DND-41 (cell line): ENCODE results near the gene SNCA.

ENCODE experiments used
- ATAC-seq: fragments of 200-7000 bp; cut with Tn5 transposase; 3 replicates; pipeline ENCODE4 v1.9.1; 2021; ENCODE audit warnings: low read depth; ENCODE audit not compliant: insufficient read depth
- DNase-seq: peaks from one replicate; pipeline ENCODE4 v3.0.0-alpha.2; 2020
- H2AFZ ChIP-seq: 2 replicates; pipeline ENCODE4 v1.6.0; 2012; ENCODE audit warnings: low read depth, low read length
- H3K27ac ChIP-seq: 2 replicates; pipeline ENCODE4 v1.5.1; 2012; ENCODE audit warnings: low read length, inconsistent platforms
- H3K27me3 ChIP-seq: fragments of 200-600 bp; sonication (generic); 2 replicates; pipeline ENCODE4 v1.6.0; 2012; ENCODE audit warnings: low read length, mild to moderate bottlenecking, inconsistent platforms; ENCODE audit not compliant: insufficient read depth, poor library complexity
- H3K36me3 ChIP-seq: 2 replicates; pipeline ENCODE4 v1.5.1; 2012; ENCODE audit warnings: low read length, inconsistent platforms; ENCODE audit not compliant: insufficient read depth
- H3K4me1 ChIP-seq: 2 replicates; pipeline ENCODE4 v1.5.1; 2012; ENCODE audit warnings: mild to moderate bottlenecking, low read length; ENCODE audit not compliant: insufficient read depth
- H3K4me2 ChIP-seq: 2 replicates; pipeline ENCODE4 v1.6.0; 2012; ENCODE audit warnings: mild to moderate bottlenecking, moderate library complexity, low read length, inconsistent platforms; ENCODE audit not compliant: insufficient read depth
- H3K4me3 ChIP-seq, 2 experiments: fragments of 200-600 bp in 1 of 2; shearing (Covaris generic) in 1 of 2; 2 replicates each; pipeline ENCODE4 v1.5.1; 2012 to 2016; ENCODE audit warnings: inconsistent platforms in 2 of 2, low read length in 2 of 2, mild to moderate bottlenecking in 2 of 2, low read depth in 1 of 2, moderate library complexity in 1 of 2
- H3K79me2 ChIP-seq: 2 replicates; pipeline ENCODE4 v1.6.0; 2012; ENCODE audit warnings: low read length, inconsistent platforms; ENCODE audit not compliant: insufficient read depth
- H3K9ac ChIP-seq: 2 replicates; pipeline ENCODE4 v1.6.0; 2012; ENCODE audit warnings: low read depth, mild to moderate bottlenecking, inconsistent platforms, low read length, moderate library complexity
- H3K9me3 ChIP-seq: 2 replicates; pipeline ENCODE4 v1.5.1; 2012; ENCODE audit warnings: low read length, moderate library complexity, mild to moderate bottlenecking, inconsistent platforms; ENCODE audit not compliant: insufficient read depth, severe bottlenecking
- H4K20me1 ChIP-seq: 2 replicates; pipeline ENCODE4 v1.6.0; 2012; ENCODE audit warnings: low read length; ENCODE audit not compliant: insufficient read depth
- EZH2 ChIP-seq: IDR thresholded peaks from 3 replicates; pipeline ENCODE4 v1.6.1; 2012; ENCODE audit warnings: borderline replicate concordance, low read depth, mild to moderate bottlenecking, moderate library complexity, low read length, inconsistent platforms; ENCODE audit not compliant: severe bottlenecking
- TF ChIP-seq, protein P1 (sequence below): IDR thresholded peaks from 2 replicates; pipeline ENCODE4 v1.5.1; 2012; ENCODE audit warnings: borderline replicate concordance, low read length, moderate library complexity, mild to moderate bottlenecking; ENCODE audit not compliant: poor library complexity, severe bottlenecking; ENCODE audit errors: extremely low read depth

The SNCA gene

DNA sequence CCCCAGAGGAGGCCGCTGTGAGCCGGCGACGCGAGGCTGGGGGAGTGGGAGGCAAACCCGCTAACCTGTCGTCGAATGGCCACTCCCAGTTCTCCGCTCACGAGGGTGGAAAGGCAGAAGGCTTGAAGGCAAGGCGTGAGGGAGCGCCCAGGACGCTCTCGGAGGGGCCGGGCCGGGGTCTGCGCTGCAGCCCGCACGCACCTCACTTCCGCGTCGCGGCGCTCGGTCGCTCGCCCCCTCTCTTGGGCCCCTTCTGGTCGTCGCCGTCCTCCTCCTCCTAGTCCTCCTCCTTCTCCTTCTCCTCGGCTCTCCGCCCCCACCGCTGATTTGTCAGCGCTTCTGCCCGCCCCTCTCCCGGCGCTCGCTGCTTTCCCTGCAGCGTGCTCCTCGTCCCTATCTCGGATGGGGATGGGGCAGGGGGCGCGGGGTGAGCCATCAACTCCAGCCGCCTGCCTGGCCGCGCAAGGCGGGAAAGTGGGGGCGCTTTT lies at the start of gene SNCA:
TSS of gene SNCA (minus strand) at position 265 of the 488 bp plus-strand sequence. CDS start 1,494 bp downstream, outside the sequence.
- H4K20me1 ChIP-seq = no peaks in the 10 kb centered on the region
- H2AFZ ChIP-seq = peak within 1 kb of the TSS; percentile 96
- peak; percentile 88 for DNase-seq
- peak; percentile 88 for ATAC-seq
- peak within 1 kb of the TSS; percentile 68 for H3K9ac ChIP-seq
- TF ChIP-seq, protein P1, sequence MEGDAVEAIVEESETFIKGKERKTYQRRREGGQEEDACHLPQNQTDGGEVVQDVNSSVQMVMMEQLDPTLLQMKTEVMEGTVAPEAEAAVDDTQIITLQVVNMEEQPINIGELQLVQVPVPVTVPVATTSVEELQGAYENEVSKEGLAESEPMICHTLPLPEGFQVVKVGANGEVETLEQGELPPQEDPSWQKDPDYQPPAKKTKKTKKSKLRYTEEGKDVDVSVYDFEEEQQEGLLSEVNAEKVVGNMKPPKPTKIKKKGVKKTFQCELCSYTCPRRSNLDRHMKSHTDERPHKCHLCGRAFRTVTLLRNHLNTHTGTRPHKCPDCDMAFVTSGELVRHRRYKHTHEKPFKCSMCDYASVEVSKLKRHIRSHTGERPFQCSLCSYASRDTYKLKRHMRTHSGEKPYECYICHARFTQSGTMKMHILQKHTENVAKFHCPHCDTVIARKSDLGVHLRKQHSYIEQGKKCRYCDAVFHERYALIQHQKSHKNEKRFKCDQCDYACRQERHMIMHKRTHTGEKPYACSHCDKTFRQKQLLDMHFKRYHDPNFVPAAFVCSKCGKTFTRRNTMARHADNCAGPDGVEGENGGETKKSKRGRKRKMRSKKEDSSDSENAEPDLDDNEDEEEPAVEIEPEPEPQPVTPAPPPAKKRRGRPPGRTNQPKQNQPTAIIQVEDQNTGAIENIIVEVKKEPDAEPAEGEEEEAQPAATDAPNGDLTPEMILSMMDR = peak; percentile 3
- no peak for TF ChIP-seq EZH2
- peak within 1 kb of the TSS; percentile 93 for H3K4me2 ChIP-seq
- H3K4me3 ChIP-seq = peak within 1 kb of the TSS; percentile 76 to 91
- no peaks in the 10 kb centered on the region for H3K9me3 ChIP-seq
- peaks cover 46% of the 10 kb centered on the region for H3K4me1 ChIP-seq
- no peaks in the 10 kb centered on the region for H3K27me3 ChIP-seq
- H3K27ac ChIP-seq = peak within 1 kb of the TSS; percentile 85
- H3K36me3 ChIP-seq = peaks cover 24% of the 10 kb centered on the region
- H3K79me2 ChIP-seq = peaks cover 24% of the 10 kb centered on the region

DNA sequence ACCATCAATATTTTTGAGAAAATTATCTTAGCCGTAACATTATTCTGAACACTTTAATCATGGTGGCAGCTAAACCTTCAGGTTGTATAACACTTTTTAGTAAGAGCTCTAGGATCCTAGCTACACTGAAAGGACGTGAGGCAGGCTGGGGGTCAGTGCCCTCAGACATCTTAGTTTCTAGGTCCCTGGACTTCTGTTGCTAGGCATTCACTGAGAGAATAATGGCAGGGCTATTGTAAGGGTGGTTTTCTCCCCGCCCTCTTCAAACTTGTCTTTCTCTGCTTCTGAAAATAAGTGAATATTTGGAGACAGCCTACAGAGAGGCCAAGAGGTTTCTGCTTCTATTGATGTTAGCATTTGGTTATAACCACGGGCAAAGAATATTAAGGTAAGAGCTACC lies 42.3 kb upstream of the SNCA start:
- Histone ChIP-seq H3K79me2 (no peaks in the 10 kb centered on the region), H3K4me1 (no peaks in the 10 kb centered on the region), H3K27me3 (no peaks in the 10 kb centered on the region), H3K9me3 (no peaks in the 10 kb centered on the region), H4K20me1 (no peaks in the 10 kb centered on the region), H2AFZ (no peak overlapping the region), H3K27ac (no peak overlapping the region), H3K36me3 (no peaks in the 10 kb centered on the region), H3K4me2 (no peak overlapping the region), H3K9ac (no peak overlapping the region), H3K4me3 (no peak overlapping the region)
- TF ChIP-seq, protein P1 = no peak
- no peak for TF ChIP-seq EZH2
- no peak for ATAC-seq
- DNase-seq = no peak

DNA sequence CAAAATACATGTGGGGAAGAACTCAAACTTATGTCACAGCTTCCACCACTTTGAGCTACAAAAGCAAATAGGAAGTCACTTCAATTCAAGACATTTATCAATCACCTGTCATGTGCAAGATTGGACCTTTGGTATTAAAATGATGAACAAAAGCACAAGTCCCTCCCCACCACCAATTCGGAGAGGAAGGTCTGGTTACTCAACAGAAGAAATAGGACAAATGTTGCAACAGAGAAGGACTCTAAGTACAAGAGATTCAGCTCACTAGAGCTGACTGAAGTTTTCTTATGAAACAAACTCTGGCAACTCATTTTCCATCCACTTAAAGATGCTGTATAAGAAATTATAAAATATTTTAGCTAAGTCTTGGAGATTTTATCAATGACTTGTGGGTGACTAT lies 41.6 kb upstream of the SNCA start:
- TF ChIP-seq, protein P1 = no peak
- no peak for TF ChIP-seq EZH2
- H3K9me3 ChIP-seq = no peaks in the 10 kb centered on the region
- H3K27ac ChIP-seq = no peak overlapping the region
- no peaks in the 10 kb centered on the region for H3K4me1 ChIP-seq
- H4K20me1 ChIP-seq = no peaks in the 10 kb centered on the region
- no peaks in the 10 kb centered on the region for H3K36me3 ChIP-seq
- no peaks in the 10 kb centered on the region for H3K79me2 ChIP-seq
- H3K4me3 ChIP-seq = no peak overlapping the region
- ATAC-seq = no peak
- no peak for DNase-seq
- no peak overlapping the region for H3K9ac ChIP-seq
- no peak overlapping the region for H2AFZ ChIP-seq
- H3K27me3 ChIP-seq = no peaks in the 10 kb centered on the region
- H3K4me2 ChIP-seq = no peak overlapping the region
